ENCODE results near the gene DOCK2.

DOCK2 gene

DNA sequence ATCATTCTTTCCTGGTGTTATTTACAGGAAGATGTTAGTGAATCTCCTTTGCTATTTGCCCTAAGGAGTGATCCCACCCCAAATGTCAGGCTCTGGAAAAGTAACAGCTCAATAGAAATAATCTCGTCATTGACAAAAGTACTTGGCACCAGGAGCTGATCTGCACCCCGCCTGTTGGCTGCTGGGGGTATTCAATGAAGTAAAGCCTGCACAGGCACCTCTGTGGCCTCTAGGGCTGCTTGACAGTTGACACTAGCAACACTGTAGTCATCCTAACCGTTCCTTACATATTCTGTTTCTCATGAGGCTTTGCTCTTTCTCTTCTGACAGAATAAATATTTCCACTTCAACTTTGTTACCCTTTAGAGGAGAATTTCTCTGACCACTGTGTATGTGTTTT lies 103.4 kb downstream of the DOCK2 start:
- no peak for TF ChIP-seq SIN3A (IDR thresholded peaks at IDR 0.05; ENCODE audit: borderline replicate concordance, insufficient read depth, low read length)
- no peak for TF ChIP-seq FOXP2 (optimal IDR thresholded peaks at IDR 0.05; ENCODE audit: borderline replicate concordance, extremely low read depth, extremely low read length, insufficient read depth)
- TF ChIP-seq TAF1 (IDR thresholded peaks at IDR 0.05; ENCODE audit: borderline replicate concordance, insufficient read depth, low read length) = no peak
- TF ChIP-seq, protein P1, sequence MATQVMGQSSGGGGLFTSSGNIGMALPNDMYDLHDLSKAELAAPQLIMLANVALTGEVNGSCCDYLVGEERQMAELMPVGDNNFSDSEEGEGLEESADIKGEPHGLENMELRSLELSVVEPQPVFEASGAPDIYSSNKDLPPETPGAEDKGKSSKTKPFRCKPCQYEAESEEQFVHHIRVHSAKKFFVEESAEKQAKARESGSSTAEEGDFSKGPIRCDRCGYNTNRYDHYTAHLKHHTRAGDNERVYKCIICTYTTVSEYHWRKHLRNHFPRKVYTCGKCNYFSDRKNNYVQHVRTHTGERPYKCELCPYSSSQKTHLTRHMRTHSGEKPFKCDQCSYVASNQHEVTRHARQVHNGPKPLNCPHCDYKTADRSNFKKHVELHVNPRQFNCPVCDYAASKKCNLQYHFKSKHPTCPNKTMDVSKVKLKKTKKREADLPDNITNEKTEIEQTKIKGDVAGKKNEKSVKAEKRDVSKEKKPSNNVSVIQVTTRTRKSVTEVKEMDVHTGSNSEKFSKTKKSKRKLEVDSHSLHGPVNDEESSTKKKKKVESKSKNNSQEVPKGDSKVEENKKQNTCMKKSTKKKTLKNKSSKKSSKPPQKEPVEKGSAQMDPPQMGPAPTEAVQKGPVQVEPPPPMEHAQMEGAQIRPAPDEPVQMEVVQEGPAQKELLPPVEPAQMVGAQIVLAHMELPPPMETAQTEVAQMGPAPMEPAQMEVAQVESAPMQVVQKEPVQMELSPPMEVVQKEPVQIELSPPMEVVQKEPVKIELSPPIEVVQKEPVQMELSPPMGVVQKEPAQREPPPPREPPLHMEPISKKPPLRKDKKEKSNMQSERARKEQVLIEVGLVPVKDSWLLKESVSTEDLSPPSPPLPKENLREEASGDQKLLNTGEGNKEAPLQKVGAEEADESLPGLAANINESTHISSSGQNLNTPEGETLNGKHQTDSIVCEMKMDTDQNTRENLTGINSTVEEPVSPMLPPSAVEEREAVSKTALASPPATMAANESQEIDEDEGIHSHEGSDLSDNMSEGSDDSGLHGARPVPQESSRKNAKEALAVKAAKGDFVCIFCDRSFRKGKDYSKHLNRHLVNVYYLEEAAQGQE (IDR thresholded peaks at IDR 0.05; ENCODE audit: insufficient read depth in 1 of 2, low read depth in 2 of 2, low read length in 2 of 2) = no peak
- TF ChIP-seq POLR2AphosphoS5 (IDR thresholded peaks at IDR 0.05; ENCODE audit: low read depth, low read length) = no peak

DNA sequence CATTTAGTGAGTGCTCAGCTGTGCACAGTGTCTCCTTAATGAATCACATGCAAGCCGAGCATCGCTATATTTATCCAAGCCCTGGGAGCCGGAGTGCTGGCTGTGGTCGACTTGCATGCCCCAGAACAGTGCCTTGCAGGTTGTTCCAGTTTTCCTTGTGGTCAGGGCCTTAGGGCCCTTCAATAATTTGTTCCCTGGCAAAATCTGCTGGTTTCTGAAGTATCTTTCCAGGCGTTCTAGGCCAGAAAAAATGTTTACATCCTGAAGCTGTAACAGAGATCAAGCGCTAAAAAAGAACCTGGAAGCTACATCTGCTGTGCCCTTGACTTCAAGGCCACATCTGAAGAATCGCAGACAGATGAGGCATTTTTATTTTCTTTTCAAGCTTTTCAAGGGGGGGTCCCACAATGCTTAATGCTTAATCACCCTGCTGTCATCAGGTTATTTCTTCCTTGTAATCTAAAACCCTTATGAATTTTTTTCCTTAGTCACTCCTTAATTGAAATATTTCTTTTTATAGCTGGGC lies 105.8 kb downstream of the DOCK2 start:
- no peak for TF ChIP-seq TAF1 (IDR thresholded peaks at IDR 0.05; ENCODE audit: borderline replicate concordance, insufficient read depth, low read length)

DNA sequence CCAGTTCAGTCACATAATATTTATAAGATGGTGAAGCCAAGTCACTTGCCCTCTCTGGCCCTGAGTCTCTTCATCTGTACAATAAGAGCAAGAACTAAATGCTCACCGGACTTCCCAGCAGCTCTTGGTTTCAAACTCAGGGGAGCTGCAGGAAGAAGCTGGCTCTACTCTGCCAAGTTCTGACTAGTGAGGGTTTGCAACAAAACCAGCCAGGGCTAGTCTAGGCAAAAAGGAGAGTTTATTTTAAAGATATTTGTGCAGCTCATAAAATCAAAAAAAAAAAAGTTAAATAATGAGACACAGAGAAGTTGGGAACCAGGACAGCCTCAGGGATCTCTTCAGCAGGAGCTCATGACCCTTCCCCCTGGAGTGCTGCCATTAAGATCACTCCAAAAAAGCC lies 107.3 kb downstream of the DOCK2 start:
- TF ChIP-seq, protein P1 (IDR thresholded peaks at IDR 0.05; ENCODE audit: insufficient read depth in 1 of 2, low read depth in 2 of 2, low read length in 2 of 2) = no peak
- no peak for TF ChIP-seq SIN3A (IDR thresholded peaks at IDR 0.05; ENCODE audit: borderline replicate concordance, insufficient read depth, low read length)
- no peak for TF ChIP-seq POLR2AphosphoS5 (IDR thresholded peaks at IDR 0.05; ENCODE audit: low read depth, low read length)
- TF ChIP-seq FOXP2 (optimal IDR thresholded peaks at IDR 0.05; ENCODE audit: borderline replicate concordance, extremely low read depth, extremely low read length, insufficient read depth) = no peak
- no peak for TF ChIP-seq TAF1 (IDR thresholded peaks at IDR 0.05; ENCODE audit: borderline replicate concordance, insufficient read depth, low read length)

DNA sequence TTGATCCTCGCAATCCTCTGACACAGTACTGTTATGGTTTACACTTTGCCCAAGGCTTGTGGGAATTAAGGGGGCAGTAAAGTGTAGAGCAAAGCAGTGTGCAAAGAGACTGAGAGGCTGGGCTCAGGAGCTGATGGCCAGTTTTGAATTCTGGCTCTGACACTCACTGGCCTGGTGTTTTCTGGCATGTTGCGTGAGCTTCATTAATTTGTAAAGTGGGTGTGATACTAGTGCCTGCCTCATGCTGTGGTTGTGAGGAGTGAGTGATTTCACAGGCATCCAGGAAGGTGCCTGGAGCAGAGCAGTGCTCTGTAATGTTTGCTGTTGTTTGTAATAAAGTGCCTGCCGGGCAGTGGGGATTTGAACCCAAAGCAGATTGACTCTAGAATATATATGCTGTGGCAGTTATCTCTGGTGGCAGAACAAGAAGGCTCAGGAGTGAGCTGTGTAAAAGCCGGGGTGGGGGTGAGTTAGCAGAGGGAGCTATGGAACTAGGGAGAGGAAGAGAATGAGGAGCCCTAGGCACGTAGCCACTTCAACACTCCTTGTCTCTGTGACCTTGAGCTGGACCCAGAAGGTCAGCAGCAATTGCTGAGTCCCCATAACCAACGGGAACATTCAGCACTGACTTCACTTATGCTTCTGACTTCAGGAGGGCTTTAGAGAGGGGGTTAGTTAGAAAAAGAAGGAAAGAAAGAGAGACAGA lies 108.5 kb downstream of the DOCK2 start:
- TF ChIP-seq TAF1 (IDR thresholded peaks at IDR 0.05; ENCODE audit: borderline replicate concordance, insufficient read depth, low read length) = no peak
- TF ChIP-seq, protein P1 (IDR thresholded peaks at IDR 0.05; ENCODE audit: insufficient read depth in 1 of 2, low read depth in 2 of 2, low read length in 2 of 2) = no peak
- no peak for TF ChIP-seq SIN3A (IDR thresholded peaks at IDR 0.05; ENCODE audit: borderline replicate concordance, insufficient read depth, low read length)
- no peak for TF ChIP-seq POLR2AphosphoS5 (IDR thresholded peaks at IDR 0.05; ENCODE audit: low read depth, low read length)
- no peak for TF ChIP-seq FOXP2 (optimal IDR thresholded peaks at IDR 0.05; ENCODE audit: borderline replicate concordance, extremely low read depth, extremely low read length, insufficient read depth)

DNA sequence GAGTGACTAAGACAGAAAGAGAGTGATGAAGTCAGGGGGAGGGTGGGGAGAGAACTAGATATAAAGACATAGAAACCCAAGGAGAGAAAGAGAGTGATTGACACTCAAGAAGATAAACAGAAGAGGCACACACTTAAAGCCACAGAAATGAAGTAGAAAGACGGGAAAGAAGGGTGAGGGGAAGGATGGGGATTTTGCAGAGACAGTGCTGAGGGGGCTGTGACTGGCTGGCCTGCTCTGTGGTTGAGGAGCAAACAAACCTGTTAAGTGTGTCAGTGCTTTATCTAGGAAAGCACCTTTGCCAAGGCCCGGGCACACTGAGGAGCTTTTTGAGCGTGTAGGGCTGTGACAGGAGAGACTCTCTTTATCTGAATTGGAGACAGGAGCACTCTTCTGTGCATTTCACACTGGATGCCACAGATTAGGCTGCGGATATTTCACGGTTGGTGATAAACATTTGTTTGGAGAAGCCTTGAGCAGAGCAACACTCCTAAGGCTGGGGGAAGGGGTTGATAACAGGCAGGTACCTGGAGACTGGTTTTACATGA lies 109.1 kb downstream of the DOCK2 start:
- no peak for TF ChIP-seq FOXP2 (optimal IDR thresholded peaks at IDR 0.05; ENCODE audit: borderline replicate concordance, extremely low read depth, extremely low read length, insufficient read depth)
- TF ChIP-seq, protein P1 (IDR thresholded peaks at IDR 0.05; ENCODE audit: insufficient read depth in 1 of 2, low read depth in 2 of 2, low read length in 2 of 2) = no peak
- TF ChIP-seq TAF1 (IDR thresholded peaks at IDR 0.05; ENCODE audit: borderline replicate concordance, insufficient read depth, low read length) = no peak
- no peak for TF ChIP-seq POLR2AphosphoS5 (IDR thresholded peaks at IDR 0.05; ENCODE audit: low read depth, low read length)
- TF ChIP-seq SIN3A (IDR thresholded peaks at IDR 0.05; ENCODE audit: borderline replicate concordance, insufficient read depth, low read length) = no peak
